HCT116 (cell line): Measurements from ENCODE around the gene MON2. TPM values are rescaled to one million over a fixed set of nuclear protein-coding genes. Genes with fewer than 3 reads are reported as not detected.

Source experiments
- ATAC-seq: fragments of 200-7000 bp; cut with Tn5 transposase; 2 replicates; pipeline ENCODE4 v1.9.1; 2020; ENCODE audit warnings: mild to moderate bottlenecking, moderate library complexity
- BruUV-seq: library from RNA; stranded (reverse); fragments of 400-500 nt; replicated peaks from 2 replicates; lab custom pipeline; 2021; lab: Mats Ljungman, UMichigan
- CTCF ChIA-PET: fragments of 300-600 bp; sonication (Branson Sonifier 250); formaldehyde crosslinking; loops from one replicate; lab custom pipeline; 2021; ENCODE audit warnings: antibody characterized with exemption; lab: Charles Lee
- POLR2A ChIA-PET: fragments of 300-600, 350-600 bp; sonication (Branson Sonifier 250); formaldehyde crosslinking; loops from one replicate; lab custom pipeline; 2021; ENCODE audit warnings: antibody characterized with exemption; lab: Charles Lee
- RAD21 ChIA-PET, 2 experiments: fragments of 300-600 bp; sonication (Branson Sonifier 250); formaldehyde crosslinking; loops; one replicate each; lab custom pipeline; 2023; ENCODE audit warnings: low total read pairs in 2 of 2; ENCODE audit not compliant: uncharacterized antibody in 2 of 2, unreplicated experiment in 2 of 2, low non-redundant PET in 1 of 2; lab: Charles Lee
- DNase-seq: peaks from one replicate; pipeline ENCODE4 v3.0.0-alpha.2; 2010; ENCODE audit warnings: low read depth, low spot score
- H2AFZ ChIP-seq: fragments of 200-600 bp; shearing (Covaris generic), sonication (generic); 2 replicates; pipeline ENCODE4 v1.6.1; 2017; ENCODE audit warnings: low read depth, mixed run types, mixed read lengths, antibody characterized with exemption, low read length; ENCODE audit not compliant: poor library complexity, severe bottlenecking
- H3K27ac ChIP-seq: 2 replicates; pipeline ENCODE4 v1.5.1; 2012; ENCODE audit warnings: low read depth, low read length
- H3K27me3 ChIP-seq: fragments of 200-600 bp; sonication (generic); 2 replicates; pipeline ENCODE4 v1.6.1; 2016; ENCODE audit warnings: mixed run types, low read length, mixed read lengths; ENCODE audit not compliant: insufficient read depth
- H3K36me3 ChIP-seq, 2 experiments: fragments of 200-500 bp in 1 of 2; fragments of 200-600 bp in 1 of 2; sonication (Bioruptor generic) in 1 of 2; sonication (generic) in 1 of 2; 2 replicates each; pipeline versions ENCODE4 v1.5.1 to v1.6.1; 2014 to 2016; ENCODE audit warnings: low read length in 2 of 2, inconsistent platforms in 1 of 2, mixed read lengths in 1 of 2, mixed run types in 1 of 2; ENCODE audit not compliant: insufficient read depth in 2 of 2, control insufficient read depth in 1 of 2
- H3K4me1 ChIP-seq, 2 experiments: fragments of 200-600 bp in 1 of 2; sonication (generic) in 1 of 2; 2 replicates each; pipeline versions ENCODE4 v1.5.1 to v1.6.1; 2012 to 2017; ENCODE audit warnings: low read length in 2 of 2, inconsistent platforms in 1 of 2, mild to moderate bottlenecking in 1 of 2, mixed read lengths in 1 of 2, mixed run types in 1 of 2, moderate library complexity in 1 of 2; ENCODE audit not compliant: insufficient read depth in 2 of 2, control insufficient read depth in 1 of 2
- H3K4me2 ChIP-seq: fragments of 200-600 bp; sonication (generic); 2 replicates; pipeline ENCODE4 v1.6.1; 2017; ENCODE audit warnings: mixed run types, low read length, mixed read lengths
- H3K4me3 ChIP-seq, 2 experiments: fragments of 200-600 bp in 1 of 2; sonication (generic) in 1 of 2; replicated peaks in 1 of 2; 2 replicates each; pipeline ENCODE4 v1.5.1; 2011 to 2016; ENCODE audit warnings: low read length in 2 of 2, control low read depth in 1 of 2, low read depth in 1 of 2, mild to moderate bottlenecking in 1 of 2, mixed read lengths in 1 of 2, mixed run types in 1 of 2
- H3K79me2 ChIP-seq: fragments of 200-600 bp; sonication (generic); 2 replicates; pipeline ENCODE4 v1.6.1; 2017; ENCODE audit warnings: mild to moderate bottlenecking, mixed run types, low read length, moderate library complexity, mixed read lengths; ENCODE audit not compliant: insufficient read depth
- H3K9ac ChIP-seq: fragments of 200-600 bp; sonication (generic); 2 replicates; pipeline ENCODE4 v1.6.1; 2016; ENCODE audit warnings: low read length, mixed read lengths
- H3K9me2 ChIP-seq: fragments of 200-600 bp; sonication (generic), shearing (Covaris generic); 2 replicates; pipeline ENCODE4 v1.6.1; 2017; ENCODE audit warnings: mixed run types, mild to moderate bottlenecking, moderate library complexity; ENCODE audit not compliant: insufficient read depth
- H3K9me3 ChIP-seq, 2 experiments: fragments of 200-500 bp in 1 of 2; fragments of 200-600 bp in 1 of 2; sonication (Bioruptor generic) in 1 of 2; sonication (generic) in 1 of 2; 2 replicates each; pipeline ENCODE4 v1.6.1; 2014 to 2017; ENCODE audit warnings: low read length in 2 of 2, mixed read lengths in 2 of 2, inconsistent platforms in 1 of 2, low read depth in 1 of 2, mild to moderate bottlenecking in 1 of 2, mixed run types in 1 of 2, moderate library complexity in 1 of 2; ENCODE audit not compliant: control insufficient read depth in 1 of 2, insufficient read depth in 1 of 2
- H4K20me1 ChIP-seq: fragments of 200-600 bp; sonication (generic), shearing (Covaris generic); 2 replicates; pipeline ENCODE4 v1.6.1; 2017; ENCODE audit warnings: mixed run types, mild to moderate bottlenecking, moderate library complexity; ENCODE audit not compliant: insufficient read depth
- ATF3 ChIP-seq: IDR thresholded peaks from 2 replicates; pipeline ENCODE4 v1.6.1; 2012
- CEBPB ChIP-seq: IDR thresholded peaks from 2 replicates; pipeline ENCODE4 v1.6.1; 2012; ENCODE audit warnings: low read depth
- CTCF ChIP-seq, 3 experiments: fragments of 200-600 bp in 1 of 3; sonication (generic) in 1 of 3; IDR thresholded peaks in 2 of 3; conservative IDR thresholded peaks in 1 of 3; 2 replicates each; pipeline ENCODE4 v1.5.1; 2012 to 2017; ENCODE audit warnings: low read depth in 2 of 3, low read length in 2 of 3, antibody characterized with exemption in 1 of 3, borderline replicate concordance in 1 of 3, control low read depth in 1 of 3, mild to moderate bottlenecking in 1 of 3, mixed read lengths in 1 of 3, mixed run types in 1 of 3, moderate library complexity in 1 of 3; ENCODE audit not compliant: insufficient read depth in 1 of 3
- EGR1 ChIP-seq: IDR thresholded peaks from 2 replicates; pipeline ENCODE4 v1.6.1; 2012; ENCODE audit warnings: low read depth
- EZH2 ChIP-seq: fragments of 200-600 bp; sonication (generic); IDR thresholded peaks from 2 replicates; pipeline ENCODE4 v1.6.1; 2017; ENCODE audit warnings: antibody characterized with exemption, mixed run types
- EZH2phosphoT487 ChIP-seq: fragments of 200-600 bp; IDR thresholded peaks from 2 replicates; pipeline ENCODE4 v1.6.1; 2018; ENCODE audit warnings: antibody characterized with exemption, borderline replicate concordance
- JUND ChIP-seq: IDR thresholded peaks from 2 replicates; pipeline ENCODE4 v1.6.1; 2012
- POLR2AphosphoS5 ChIP-seq: IDR thresholded peaks from 2 replicates; pipeline ENCODE4 v1.6.1; 2011; ENCODE audit warnings: mild to moderate bottlenecking, low read depth, low read length, moderate library complexity
- RAD21 ChIP-seq: IDR thresholded peaks from 2 replicates; pipeline ENCODE4 v1.6.1; 2012; ENCODE audit warnings: low read depth, mild to moderate bottlenecking
- TCF7L2 ChIP-seq: IDR thresholded peaks from 2 replicates; pipeline ENCODE4 v1.7.0; 2011; ENCODE audit warnings: borderline replicate concordance, inconsistent platforms; ENCODE audit not compliant: insufficient read depth, insufficient read length; ENCODE audit errors: extremely low read depth
- ZFX ChIP-seq: fragments of 450-650 bp; IDR thresholded peaks from 2 replicates; pipeline ENCODE4 v1.6.1; 2017
- ZNF274 ChIP-seq: fragments of 200-500 bp; sonication (Bioruptor generic); IDR thresholded peaks from 2 replicates; pipeline ENCODE4 v1.6.1; 2014; ENCODE audit warnings: mild to moderate bottlenecking, low read depth, low read length, inconsistent platforms
- intact Hi-C: fragments of 100-400 bp; cut with micrococcal nuclease; formaldehyde crosslinking; loops from 2 replicates; pipeline ENCODE4 v1.10.0; 2022
- total RNA-seq: library from RNA; stranded (reverse); gene quantifications from one replicate; pipeline ENCODE4 v1.2.1, GENCODE V29; 2021; ENCODE audit not compliant: unreplicated experiment

MON2 gene
- total RNA-seq, 1 experiment from 2014 or later: 30.7 TPM

- no peaks in the 10 kb centered on the region for H4K20me1 ChIP-seq
- intact Hi-C loops: no loop called here
- H3K9me2 ChIP-seq: no peaks in the 10 kb centered on the region
- no peaks in the 10 kb centered on the region; a peak in 1 of 4 replicates for H3K9me3 ChIP-seq
- no peaks in the 10 kb centered on the region for H3K27me3 ChIP-seq
- ATAC-seq (no peak), DNase-seq (no peak)
- TF ChIP-seq RAD21 (no peak), TCF7L2 (no peak), CTCF (IDR thresholded peaks at IDR 0.05 in 2 of 3, conservative IDR thresholded peaks at IDR 0.05 in 1 of 3; ENCODE audit: borderline replicate concordance in 1 of 3, insufficient read depth in 1 of 3, low read depth in 2 of 3, low read length in 2 of 3) (no peak), ATF3 (no peak), EGR1 (no peak), EZH2 (no peak), ZFX (no peak), ZNF274 (no peak), EZH2phosphoT487 (no peak), JUND (no peak), POLR2AphosphoS5 (no peak), CEBPB (no peak)
- no TSS peak for BruUV-seq
- no peak overlapping the region for H2AFZ ChIP-seq
- ChIA-PET RAD21 (no interaction called here), CTCF (interaction anchor here (1.8 kb wide), 1 partner anchor 113 kb away, joined by 3 read pairs; no protein-coding TSS in a partner anchor), POLR2A (no interaction called here)
- H3K27ac ChIP-seq: no peak overlapping the region
- no peak overlapping the region for H3K9ac ChIP-seq
- no peak overlapping the region; a peak in 2 of 4 replicates for H3K4me3 ChIP-seq
- H3K36me3 ChIP-seq: no peaks in the 10 kb centered on the region
- H3K4me1 ChIP-seq: peaks cover 5 to 10% of the 10 kb centered on the region in 2 experiments; a peak in 3 of 4 replicates
- peaks cover 70% of the 10 kb centered on the region for H3K79me2 ChIP-seq
- H3K4me2 ChIP-seq: peak overlapping the region; percentile 76; the same call in 1 of the 2 replicates
These were observed 1.8 kb downstream of the MON2 start for GRCh38 chr12:62468397-62468796.
